ENCODE results near the gene GPRC5D.

The GPRC5D gene

DNA sequence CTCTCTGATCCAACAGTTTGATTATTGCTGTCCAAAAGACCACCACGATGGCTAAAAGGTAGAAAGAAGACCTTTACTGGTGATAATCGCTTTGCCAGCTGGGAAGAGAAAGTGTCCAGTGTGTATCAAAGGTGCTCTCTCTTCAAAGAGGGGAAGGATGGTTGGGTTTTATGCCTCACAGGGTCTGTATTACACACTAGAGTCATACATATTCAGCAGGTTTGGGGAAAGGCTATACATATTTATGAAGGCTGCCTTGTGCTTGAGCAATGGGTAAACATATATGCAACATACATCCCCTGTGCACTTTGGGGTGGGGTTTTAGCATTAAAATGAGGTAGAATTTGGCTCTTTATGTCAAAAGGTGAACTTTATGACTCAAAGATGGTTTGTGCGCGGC is 18.2 kb downstream of the GPRC5D start:
- DNase-seq, result no peak

DNA sequence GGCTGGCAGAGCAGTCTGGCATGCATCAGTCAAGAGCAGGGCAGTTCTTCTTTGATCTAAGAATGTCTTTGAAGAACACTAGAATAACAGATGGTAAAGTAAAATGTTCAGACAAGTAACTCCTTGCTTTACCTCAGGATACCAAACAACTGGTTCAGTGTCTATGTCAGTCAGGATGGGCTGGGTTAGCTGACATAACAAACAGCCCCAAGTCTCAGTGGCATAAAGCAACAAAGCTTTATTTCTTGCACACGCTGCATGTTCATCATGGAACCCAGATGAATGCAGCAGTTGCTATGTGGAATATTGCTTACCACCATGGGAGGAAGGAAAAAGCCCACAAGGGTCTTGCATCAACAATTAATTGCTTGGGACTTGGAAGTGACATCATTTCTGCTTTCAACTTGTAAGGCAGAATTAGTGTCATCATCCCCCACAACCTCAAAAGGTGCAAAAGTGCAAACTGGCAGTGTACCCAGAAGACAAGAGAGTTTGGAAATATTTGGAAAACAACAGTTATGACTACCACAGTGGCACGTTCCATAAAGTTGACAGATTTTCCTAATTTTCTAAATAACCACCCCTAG is 21.2 kb downstream of the GPRC5D start:
- DNase-seq, result no peak

DNA sequence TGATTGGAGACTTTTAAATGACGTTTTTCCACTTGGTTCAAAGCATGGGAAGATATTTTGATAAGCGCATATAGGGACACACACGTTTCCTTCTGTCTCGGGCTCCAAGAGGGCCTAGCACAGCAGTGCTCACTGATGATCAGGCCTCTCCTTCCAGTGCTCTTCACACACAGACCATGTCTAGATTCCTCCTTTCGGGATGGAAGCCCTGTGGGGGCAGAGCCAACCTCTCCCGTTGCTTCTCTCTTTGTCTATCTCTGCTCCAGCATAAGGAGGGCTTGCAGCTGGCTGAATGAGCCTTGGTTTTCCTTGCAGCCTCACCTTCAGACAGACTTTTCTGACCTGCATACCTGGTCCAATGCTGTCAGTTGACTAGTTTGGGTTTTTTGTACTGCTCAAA is 22.3 kb downstream of the GPRC5D start:
- DNase-seq, result no peak

GRCh38 chr12:12927211-12928079 is 24.5 kb downstream of the GPRC5D start:
- DNase-seq, result no peak

DNA sequence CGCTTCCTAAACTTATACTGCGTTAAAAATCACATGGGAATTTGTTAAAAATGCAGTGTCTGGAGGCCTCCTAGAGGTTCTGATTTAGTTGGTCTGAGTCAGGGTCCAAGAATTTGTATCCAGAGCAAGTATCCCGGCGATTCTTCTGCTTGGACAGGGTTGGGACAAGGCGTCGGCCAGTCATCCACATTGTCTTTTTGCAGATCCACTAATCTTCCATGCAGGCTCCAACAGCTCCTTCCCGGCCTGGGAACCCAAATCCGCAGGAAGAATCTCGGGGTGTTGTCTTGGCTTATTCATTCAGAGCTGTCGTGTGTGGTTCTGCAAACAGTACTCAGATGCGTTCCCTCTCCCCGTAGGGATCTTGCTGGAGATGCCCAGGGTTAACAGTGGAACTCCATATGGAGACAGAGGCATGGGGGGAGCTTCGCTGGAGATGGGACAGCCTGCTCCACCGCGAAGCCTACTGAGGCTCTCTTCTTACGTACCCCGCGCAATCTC is 25.3 kb downstream of the GPRC5D start:
- DNase-seq, result no peak

DNA sequence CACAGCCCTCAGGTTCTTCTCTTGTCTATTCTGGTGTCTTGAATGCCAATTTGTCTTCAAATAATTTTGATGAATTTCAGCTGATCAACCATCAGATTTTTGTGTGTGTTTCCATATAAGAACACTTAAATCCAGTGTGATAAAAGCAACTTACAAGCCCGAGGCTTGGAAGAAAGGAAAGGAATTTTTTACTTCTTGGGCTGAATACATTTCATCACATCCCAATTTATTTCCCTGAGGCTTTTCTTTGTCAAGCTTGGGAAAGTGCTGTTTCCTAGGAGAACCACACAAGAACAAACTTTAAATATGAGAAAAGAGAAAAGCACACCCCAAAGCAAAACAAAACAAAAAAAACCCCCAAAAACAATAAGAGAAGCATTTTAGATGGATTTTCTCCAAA is 26.6 kb downstream of the GPRC5D start:
- no peak for DNase-seq

DNA sequence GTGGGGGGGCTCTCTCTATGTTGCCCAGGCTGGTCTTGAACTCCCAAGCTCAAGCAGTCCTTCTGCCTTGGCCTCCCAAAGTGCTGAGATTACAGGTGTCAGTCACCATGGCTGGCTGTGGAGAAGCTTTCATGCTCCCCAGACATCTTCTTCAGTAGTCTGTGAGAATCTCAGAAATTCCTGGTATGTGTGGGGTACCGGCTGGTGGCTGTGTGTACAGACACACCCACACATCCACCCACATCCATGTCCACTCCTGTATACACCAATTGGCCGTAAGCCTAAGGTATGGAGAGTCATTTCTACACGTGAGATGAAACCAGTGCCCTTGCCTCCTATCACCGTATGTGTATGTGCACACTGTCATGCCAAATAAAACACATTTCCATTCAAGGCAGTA is 27.8 kb downstream of the GPRC5D start:
- DNase-seq, result no peak

GRCh38 chr12:12922978-12923377 is 29.0 kb downstream of the GPRC5D start:
- no peak for DNase-seq

DNA sequence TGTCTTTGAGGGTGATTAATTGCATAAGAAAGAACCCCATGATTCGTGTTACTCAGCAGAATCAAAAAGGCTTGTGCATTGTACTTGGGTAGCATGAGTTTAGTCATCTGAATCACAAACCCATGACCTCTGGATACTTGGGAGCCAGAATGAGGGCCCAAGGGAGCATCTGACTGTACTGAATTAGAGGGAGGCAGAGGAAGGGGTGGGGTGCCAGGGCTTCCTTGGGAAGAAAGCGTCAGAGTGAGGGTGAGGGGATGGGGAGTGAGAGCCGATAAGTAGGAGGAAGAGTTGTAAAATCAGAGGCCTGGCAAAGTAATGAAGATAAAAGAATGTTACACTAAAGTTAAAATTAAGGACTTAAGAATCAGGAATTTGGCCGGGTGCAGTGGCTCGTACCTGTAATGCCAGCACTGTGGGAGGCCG is 29.8 kb downstream of the GPRC5D start:
- DNase-seq, result no peak

- no peak for DNase-seq
Measured at GRCh38 chr12:12919666-12920435, 32.1 kb downstream of the GPRC5D start.

- DNase-seq, result no peak
Measured at GRCh38 chr12:12918781-12919389, 33.1 kb downstream of the GPRC5D start.

GRCh38 chr12:12917517-12917916 is 34.5 kb downstream of the GPRC5D start:
- DNase-seq, result no peak

DNA sequence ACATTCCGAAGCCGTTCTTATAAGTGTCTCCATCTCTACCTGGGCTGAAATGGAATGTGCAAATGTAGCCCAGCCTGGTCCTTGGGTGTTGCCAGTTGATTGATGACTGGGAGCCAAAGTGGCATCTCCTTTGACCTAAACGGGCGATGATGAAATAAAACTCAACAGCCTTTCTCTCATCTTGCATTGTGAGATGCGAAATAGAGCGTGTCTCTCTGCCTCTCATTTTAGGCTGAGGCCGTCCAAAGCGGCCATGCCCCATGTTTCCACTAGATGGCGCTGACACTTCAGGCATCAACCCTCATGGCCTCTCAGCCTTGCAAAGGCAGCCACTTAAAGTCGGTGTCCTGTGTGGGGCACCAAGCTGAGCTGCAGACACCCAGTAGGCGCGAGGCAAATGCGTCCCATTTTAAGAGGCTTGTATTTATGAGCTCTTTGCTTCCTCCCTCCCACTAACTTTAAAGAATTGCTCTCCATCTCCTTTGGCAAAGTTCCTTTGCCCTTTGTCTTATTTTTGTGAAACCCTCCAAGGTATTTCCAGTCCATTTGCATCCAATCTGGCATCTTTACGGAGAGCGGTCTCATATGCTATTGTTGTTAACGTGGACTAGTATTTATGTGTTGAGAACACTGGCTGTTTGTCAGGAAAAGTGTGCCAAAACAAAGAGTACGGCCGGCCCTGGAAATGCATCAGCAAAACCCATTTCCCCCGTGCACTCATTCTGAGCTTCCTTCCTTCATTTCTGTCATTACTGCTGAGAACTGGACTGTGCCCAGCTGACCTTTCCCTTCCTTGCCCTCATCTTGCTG is 35.6 kb downstream of the GPRC5D start:
- DNase-seq, result peak; percentile 3

GRCh38 chr12:12915656-12916055 is 36.3 kb downstream of the GPRC5D start:
- no peak for DNase-seq

- no peak for DNase-seq
Measured at GRCh38 chr12:12912711-12913110, 39.3 kb downstream of the GPRC5D start.

DNA sequence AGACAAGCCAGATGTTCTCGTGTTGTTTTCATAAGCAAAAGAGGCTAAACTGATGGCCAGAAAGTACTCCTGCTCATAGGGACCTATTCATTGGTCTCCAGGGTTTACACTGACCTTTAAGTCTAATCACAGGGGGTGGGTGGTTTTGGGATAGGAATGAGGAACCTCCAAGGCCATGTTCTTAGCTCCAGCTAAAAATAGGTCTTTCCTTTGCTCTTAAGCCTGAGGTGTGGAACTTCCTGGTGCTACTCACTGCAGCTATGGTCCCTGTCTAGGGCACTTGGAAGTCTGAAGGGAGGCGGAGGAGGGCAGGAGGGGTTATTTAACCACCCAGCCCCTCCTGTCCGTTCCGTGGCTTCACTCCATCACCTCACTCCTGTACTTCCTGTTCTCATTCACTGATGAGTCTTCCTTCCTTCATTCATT is 42.0 kb downstream of the GPRC5D start:
- no peak for DNase-seq

GRCh38 chr12:12909228-12909994 is 42.6 kb downstream of the GPRC5D start:
- no peak for DNase-seq

DNA sequence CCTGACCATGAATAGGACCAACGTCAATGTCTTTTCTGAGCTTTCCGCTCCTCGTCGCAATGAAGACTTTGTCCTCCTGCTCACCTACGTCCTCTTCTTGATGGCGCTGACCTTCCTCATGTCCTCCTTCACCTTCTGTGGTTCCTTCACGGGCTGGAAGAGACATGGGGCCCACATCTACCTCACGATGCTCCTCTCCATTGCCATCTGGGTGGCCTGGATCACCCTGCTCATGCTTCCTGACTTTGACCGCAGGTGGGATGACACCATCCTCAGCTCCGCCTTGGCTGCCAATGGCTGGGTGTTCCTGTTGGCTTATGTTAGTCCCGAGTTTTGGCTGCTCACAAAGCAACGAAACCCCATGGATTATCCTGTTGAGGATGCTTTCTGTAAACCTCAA is 43.3 kb downstream of the GPRC5D start:
- DNase-seq, result no peak

- no peak for DNase-seq
Measured at GRCh38 chr12:12908252-12908651, 43.7 kb downstream of the GPRC5D start.

DNA sequence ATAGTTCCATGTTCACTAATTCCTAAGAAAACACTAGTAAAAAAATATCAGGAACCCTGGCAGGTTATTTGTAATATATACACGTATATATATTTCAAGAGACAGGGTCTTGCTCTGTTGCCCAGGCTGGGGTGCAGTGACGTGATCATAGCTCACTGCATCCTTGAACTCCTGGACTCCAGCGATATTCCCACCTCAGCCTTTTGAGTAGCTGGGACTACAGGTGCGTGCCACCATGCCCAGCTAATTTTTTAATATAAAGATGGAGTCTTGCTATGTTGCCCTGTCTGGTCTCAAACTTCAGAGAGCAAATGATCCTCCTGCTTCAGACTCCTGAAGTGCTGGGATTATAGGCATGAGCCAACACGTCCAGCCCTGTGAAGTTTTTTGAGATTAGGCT is 44.4 kb downstream of the GPRC5D start:
- DNase-seq, result no peak

Data from KG1 (cell line).